ENCODE measurements around the gene RET.

Gene RET

GRCh38 chr10:43128958-43129706, 52.3 kb downstream of the RET start:
- peak overlapping the region; percentile 62 for H3K27ac ChIP-seq (ENCODE audit: low read depth, low read length)
- no peaks in the 10 kb centered on the region for H3K36me3 ChIP-seq (ENCODE audit: insufficient read depth, low read length)
- H3K4me3 ChIP-seq (ENCODE audit: low read depth, low read length) = no peak overlapping the region
- H2AFZ ChIP-seq (ENCODE audit: low read length, unreplicated experiment) = peak overlapping the region; percentile 79
- no peaks in the 10 kb centered on the region for H3K27me3 ChIP-seq (ENCODE audit: insufficient read depth, low read length)
- no peaks in the 10 kb centered on the region for H3K79me2 ChIP-seq (ENCODE audit: control insufficient read depth, insufficient read depth, low read length, unreplicated experiment)
- peaks cover 12% of the 10 kb centered on the region for H3K4me1 ChIP-seq (ENCODE audit: control insufficient read depth, insufficient read depth, low read length, unreplicated experiment)

GRCh38 chr10:43130770-43131171, 53.9 kb downstream of the RET start:
- Histone ChIP-seq H3K27me3 (ENCODE audit: insufficient read depth, low read length) (no peaks in the 10 kb centered on the region), H3K79me2 (ENCODE audit: control insufficient read depth, insufficient read depth, low read length, unreplicated experiment) (peaks cover 2% of the 10 kb centered on the region), H3K4me1 (ENCODE audit: control insufficient read depth, insufficient read depth, low read length, unreplicated experiment) (peaks cover 12% of the 10 kb centered on the region), H3K4me3 (ENCODE audit: low read depth, low read length) (no peak overlapping the region), H3K36me3 (ENCODE audit: insufficient read depth, low read length) (no peaks in the 10 kb centered on the region), H3K27ac (ENCODE audit: low read depth, low read length) (no peak overlapping the region), H2AFZ (ENCODE audit: low read length, unreplicated experiment) (no peak overlapping the region)

GRCh38 chr10:43131256-43131655, 54.4 kb downstream of the RET start:
- Histone ChIP-seq H3K4me1 (ENCODE audit: control insufficient read depth, insufficient read depth, low read length, unreplicated experiment) (peaks cover 12% of the 10 kb centered on the region), H3K36me3 (ENCODE audit: insufficient read depth, low read length) (no peaks in the 10 kb centered on the region), H3K27me3 (ENCODE audit: insufficient read depth, low read length) (no peaks in the 10 kb centered on the region), H2AFZ (ENCODE audit: low read length, unreplicated experiment) (no peak overlapping the region), H3K79me2 (ENCODE audit: control insufficient read depth, insufficient read depth, low read length, unreplicated experiment) (peaks cover 7% of the 10 kb centered on the region), H3K27ac (ENCODE audit: low read depth, low read length) (no peak overlapping the region), H3K4me3 (ENCODE audit: low read depth, low read length) (no peak overlapping the region)

GRCh38 chr10:43131906-43132305, 55.0 kb downstream of the RET start:
- no peaks in the 10 kb centered on the region for H3K27me3 ChIP-seq (ENCODE audit: insufficient read depth, low read length)

GRCh38 chr10:43132867-43133787, 56.3 kb downstream of the RET start:
- Histone ChIP-seq H3K27ac (ENCODE audit: low read depth, low read length) (no peak overlapping the region), H3K4me3 (ENCODE audit: low read depth, low read length) (no peak overlapping the region), H3K4me1 (ENCODE audit: control insufficient read depth, insufficient read depth, low read length, unreplicated experiment) (peaks cover 17% of the 10 kb centered on the region), H3K36me3 (ENCODE audit: insufficient read depth, low read length) (no peaks in the 10 kb centered on the region), H3K79me2 (ENCODE audit: control insufficient read depth, insufficient read depth, low read length, unreplicated experiment) (peaks cover 20% of the 10 kb centered on the region), H2AFZ (ENCODE audit: low read length, unreplicated experiment) (no peak overlapping the region), H3K27me3 (ENCODE audit: insufficient read depth, low read length) (no peaks in the 10 kb centered on the region)

More at GRCh38 chr10:43131906-43132305, 55.0 kb downstream of the RET start:
- Histone ChIP-seq H3K4me1 (ENCODE audit: control insufficient read depth, insufficient read depth, low read length, unreplicated experiment) (peaks cover 17% of the 10 kb centered on the region), H3K36me3 (ENCODE audit: insufficient read depth, low read length) (no peaks in the 10 kb centered on the region), H3K27ac (ENCODE audit: low read depth, low read length) (no peak overlapping the region), H3K4me3 (ENCODE audit: low read depth, low read length) (no peak overlapping the region), H2AFZ (ENCODE audit: low read length, unreplicated experiment) (no peak overlapping the region), H3K79me2 (ENCODE audit: control insufficient read depth, insufficient read depth, low read length, unreplicated experiment) (peaks cover 13% of the 10 kb centered on the region)

GRCh38 chr10:43134126-43134905, 57.4 kb downstream of the RET start:
- no peaks in the 10 kb centered on the region for H3K36me3 ChIP-seq (ENCODE audit: insufficient read depth, low read length)
- no peak overlapping the region for H3K27ac ChIP-seq (ENCODE audit: low read depth, low read length)
- peaks cover 29% of the 10 kb centered on the region for H3K79me2 ChIP-seq (ENCODE audit: control insufficient read depth, insufficient read depth, low read length, unreplicated experiment)
- H3K4me1 ChIP-seq (ENCODE audit: control insufficient read depth, insufficient read depth, low read length, unreplicated experiment) = peaks cover 11% of the 10 kb centered on the region
- no peak overlapping the region for H3K4me3 ChIP-seq (ENCODE audit: low read depth, low read length)
- no peak overlapping the region for H2AFZ ChIP-seq (ENCODE audit: low read length, unreplicated experiment)
- H3K27me3 ChIP-seq (ENCODE audit: insufficient read depth, low read length) = no peaks in the 10 kb centered on the region

- Histone ChIP-seq H3K27me3 (ENCODE audit: insufficient read depth, low read length) (no peaks in the 10 kb centered on the region), H3K36me3 (ENCODE audit: insufficient read depth, low read length) (no peaks in the 10 kb centered on the region), H2AFZ (ENCODE audit: low read length, unreplicated experiment) (no peak overlapping the region), H3K79me2 (ENCODE audit: control insufficient read depth, insufficient read depth, low read length, unreplicated experiment) (peaks cover 37% of the 10 kb centered on the region), H3K27ac (ENCODE audit: low read depth, low read length) (no peak overlapping the region), H3K4me3 (ENCODE audit: low read depth, low read length) (no peak overlapping the region), H3K4me1 (ENCODE audit: control insufficient read depth, insufficient read depth, low read length, unreplicated experiment) (peaks cover 12% of the 10 kb centered on the region)
These were observed 58.2 kb downstream of the RET start for GRCh38 chr10:43135064-43135463.

GRCh38 chr10:43135656-43136055, 58.8 kb downstream of the RET start:
- Histone ChIP-seq H3K27ac (ENCODE audit: low read depth, low read length) (no peak overlapping the region), H3K27me3 (ENCODE audit: insufficient read depth, low read length) (no peaks in the 10 kb centered on the region), H2AFZ (ENCODE audit: low read length, unreplicated experiment) (no peak overlapping the region), H3K4me1 (ENCODE audit: control insufficient read depth, insufficient read depth, low read length, unreplicated experiment) (peaks cover 15% of the 10 kb centered on the region), H3K79me2 (ENCODE audit: control insufficient read depth, insufficient read depth, low read length, unreplicated experiment) (peaks cover 41% of the 10 kb centered on the region), H3K4me3 (ENCODE audit: low read depth, low read length) (no peak overlapping the region; the same call in 1 of the 2 replicates), H3K36me3 (ENCODE audit: insufficient read depth, low read length) (no peaks in the 10 kb centered on the region)

- H3K4me1 ChIP-seq (ENCODE audit: control insufficient read depth, insufficient read depth, low read length, unreplicated experiment) = peaks cover 18% of the 10 kb centered on the region
- H3K27ac ChIP-seq (ENCODE audit: low read depth, low read length) = no peak overlapping the region
These were observed 59.6 kb downstream of the RET start for GRCh38 chr10:43136432-43136831.

GRCh38 chr10:43136995-43137716, 60.3 kb downstream of the RET start:
- H2AFZ ChIP-seq (ENCODE audit: low read length, unreplicated experiment) = peak overlapping the region; percentile 94
- no peaks in the 10 kb centered on the region for H3K36me3 ChIP-seq (ENCODE audit: insufficient read depth, low read length)
- peak overlapping the region; percentile 92 for H3K27ac ChIP-seq (ENCODE audit: low read depth, low read length)
- peak overlapping the region; percentile 99 for H3K4me3 ChIP-seq (ENCODE audit: low read depth, low read length)
- peaks cover 18% of the 10 kb centered on the region for H3K4me1 ChIP-seq (ENCODE audit: control insufficient read depth, insufficient read depth, low read length, unreplicated experiment)
- no peaks in the 10 kb centered on the region for H3K27me3 ChIP-seq (ENCODE audit: insufficient read depth, low read length)
- H3K79me2 ChIP-seq (ENCODE audit: control insufficient read depth, insufficient read depth, low read length, unreplicated experiment) = peaks cover 54% of the 10 kb centered on the region

More at GRCh38 chr10:43136432-43136831, 59.6 kb downstream of the RET start:
- Histone ChIP-seq H3K4me3 (ENCODE audit: low read depth, low read length) (peak overlapping the region; percentile 99), H3K36me3 (ENCODE audit: insufficient read depth, low read length) (no peaks in the 10 kb centered on the region), H2AFZ (ENCODE audit: low read length, unreplicated experiment) (no peak overlapping the region), H3K79me2 (ENCODE audit: control insufficient read depth, insufficient read depth, low read length, unreplicated experiment) (peaks cover 48% of the 10 kb centered on the region), H3K27me3 (ENCODE audit: insufficient read depth, low read length) (no peaks in the 10 kb centered on the region)

Measured in ACC112 (cell line).